Activated CD8-positive, alpha-beta T cell treated with anti-CD3 and anti-CD28 coated beads for 36 hours (primary cell): Measurements from ENCODE around the gene RNPS1. TPM values are rescaled to one million over a fixed set of nuclear protein-coding genes. Genes with fewer than 3 reads are reported as not detected.

Experiments
- ATAC-seq: fragments of 200-7000 bp; cut with Tn5 transposase; one replicate; pipeline ENCODE4 v1.10.0; 2021; ENCODE audit warnings: mild to moderate bottlenecking, moderate library complexity
- CTCF ChIA-PET: fragments of 350-600 bp; sonication (Branson Sonifier 250); formaldehyde crosslinking; loops from one replicate; lab custom pipeline; 2021; ENCODE audit warnings: antibody characterized with exemption; lab: Charles Lee
- POLR2A ChIA-PET: fragments of 350-600 bp; sonication (Branson Sonifier 250); formaldehyde crosslinking; loops from one replicate; lab custom pipeline; 2021; ENCODE audit warnings: antibody characterized with exemption; lab: Charles Lee
- DNase-seq: peaks from one replicate; pipeline ENCODE4 v3.0.0-alpha.2; 2020
- H3K27ac Mint-ChIP-seq: one replicate; pipeline ENCODE4 v1.8.0; 2021; ENCODE audit warnings: mild to moderate bottlenecking, mixed read lengths
- H3K27me3 Mint-ChIP-seq: one replicate; pipeline ENCODE4 v1.8.0; 2021; ENCODE audit warnings: mixed read lengths
- H3K36me3 Mint-ChIP-seq: one replicate; pipeline ENCODE4 v1.8.0; 2021; ENCODE audit warnings: low read depth, mixed read lengths
- H3K4me1 Mint-ChIP-seq: one replicate; pipeline ENCODE4 v1.8.0; 2021; ENCODE audit warnings: low read depth, mixed read lengths
- H3K4me3 Mint-ChIP-seq: one replicate; pipeline ENCODE4 v1.8.0; 2021; ENCODE audit warnings: mild to moderate bottlenecking, moderate library complexity, mixed read lengths
- H3K9me3 Mint-ChIP-seq: one replicate; pipeline ENCODE4 v1.8.0; 2021; ENCODE audit warnings: mixed read lengths
- CTCF ChIP-seq: fragments of 200-600 bp; IDR thresholded peaks from one replicate; pipeline ENCODE4 v1.8.0; 2022; ENCODE audit warnings: antibody characterized with exemption, mild to moderate bottlenecking
- intact Hi-C: fragments of 100-400 bp; cut with micrococcal nuclease; formaldehyde crosslinking; loops from one replicate; pipeline ENCODE4 v1.10.0; 2022
- total RNA-seq, 2 experiments: library from RNA; stranded (reverse); gene quantifications; one replicate each; pipeline ENCODE4 v1.2.3, GENCODE V29; 2021

RNPS1 gene
- total RNA-seq, 2 experiments from 2014 or later, result 334 to 358 TPM

DNA sequence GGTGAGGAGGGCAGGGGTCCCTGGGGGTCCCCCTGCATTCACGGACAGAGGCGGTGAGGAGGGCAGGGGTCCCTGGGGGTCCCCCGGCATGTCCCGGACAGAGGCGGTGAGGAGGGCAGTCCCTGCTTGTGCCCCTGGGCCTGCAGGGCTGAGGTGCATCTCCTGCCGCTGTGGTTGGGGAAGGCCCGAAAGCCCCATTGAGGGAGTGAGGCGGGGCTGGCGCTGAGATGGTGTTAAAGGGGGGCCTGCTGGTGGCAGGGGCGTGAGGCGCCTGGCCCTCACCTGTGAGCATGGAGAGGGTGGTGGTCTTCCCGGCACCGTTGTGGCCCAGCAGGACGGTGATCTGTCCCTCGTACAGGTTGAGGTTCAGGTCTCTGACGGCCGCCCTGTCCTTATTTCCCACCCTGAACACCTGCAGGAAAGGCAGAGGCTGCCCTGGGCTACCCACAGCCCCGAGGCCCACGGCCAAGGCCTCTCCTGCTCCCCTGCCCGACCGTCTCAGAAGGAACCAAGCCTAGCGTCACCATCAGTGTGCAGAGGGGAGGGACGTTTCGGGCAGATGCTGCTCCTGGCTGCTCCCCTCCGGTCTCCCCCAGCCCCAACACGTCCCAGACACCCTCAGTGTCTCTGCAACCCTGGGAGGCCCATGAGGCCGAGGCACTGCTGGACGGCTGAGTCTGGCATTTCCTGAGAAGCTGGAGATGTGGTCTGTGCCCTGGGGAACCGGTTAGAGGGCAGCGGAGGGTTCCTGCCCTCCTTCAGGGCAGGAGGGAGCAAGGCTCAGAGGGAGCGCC, 31.4 kb upstream of the RNPS1 start:
- H3K4me1 Mint-ChIP-seq, result peaks cover 5% of the 10 kb centered on the region
- no peaks in the 10 kb centered on the region for H3K27me3 Mint-ChIP-seq
- H3K4me3 Mint-ChIP-seq, result no peak overlapping the region
- ATAC-seq (no peak), DNase-seq (no peak)
- no peak for TF ChIP-seq CTCF
- H3K27ac Mint-ChIP-seq, result no peak overlapping the region
- no peaks in the 10 kb centered on the region for H3K36me3 Mint-ChIP-seq
- ChIA-PET CTCF (no interaction called here), POLR2A (no interaction called here)
- intact Hi-C loops, result no loop called here
- no peaks in the 10 kb centered on the region for H3K9me3 Mint-ChIP-seq

DNA sequence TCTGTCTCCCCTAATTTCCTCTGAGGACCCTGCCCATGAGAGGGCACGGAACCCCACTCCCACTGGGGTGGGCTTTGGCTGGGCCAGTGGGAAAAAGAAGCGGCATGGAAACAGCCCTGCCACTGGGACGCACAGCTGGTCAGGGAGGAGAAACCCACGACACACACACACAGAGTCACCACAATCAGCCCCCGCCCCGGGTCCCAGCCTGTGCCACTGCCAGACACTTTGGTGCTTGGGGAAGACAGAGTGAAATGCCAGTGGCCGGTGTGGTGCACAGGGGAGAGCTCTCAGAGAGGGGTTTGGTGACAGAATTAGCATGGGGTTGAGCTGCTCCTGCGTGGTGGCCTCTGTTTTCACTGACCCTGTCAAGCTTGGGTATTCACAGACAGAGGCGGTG, 30.7 kb upstream of the RNPS1 start:
- no peak for ATAC-seq
- CTCF ChIA-PET, result no interaction called here
- Mint-ChIP-seq H3K27me3 (no peaks in the 10 kb centered on the region), H3K36me3 (no peaks in the 10 kb centered on the region), H3K27ac (no peak overlapping the region), H3K4me1 (peaks cover 5% of the 10 kb centered on the region), H3K9me3 (no peaks in the 10 kb centered on the region), H3K4me3 (no peak overlapping the region)
- TF ChIP-seq CTCF, result no peak
- intact Hi-C loops, result no loop called here
- POLR2A ChIA-PET, result no interaction called here
- DNase-seq, result no peak

- ChIA-PET CTCF (no interaction called here), POLR2A (no interaction called here)
- Mint-ChIP-seq H3K27me3 (no peaks in the 10 kb centered on the region), H3K4me1 (peaks cover 5% of the 10 kb centered on the region), H3K36me3 (no peaks in the 10 kb centered on the region), H3K9me3 (no peaks in the 10 kb centered on the region), H3K4me3 (no peak overlapping the region), H3K27ac (no peak overlapping the region)
- DNase-seq (no peak), ATAC-seq (no peak)
- intact Hi-C loops, result no loop called here
- TF ChIP-seq CTCF, result no peak
These were observed 29.6 kb upstream of the RNPS1 start for GRCh38 chr16:2297506-2297860.

DNA sequence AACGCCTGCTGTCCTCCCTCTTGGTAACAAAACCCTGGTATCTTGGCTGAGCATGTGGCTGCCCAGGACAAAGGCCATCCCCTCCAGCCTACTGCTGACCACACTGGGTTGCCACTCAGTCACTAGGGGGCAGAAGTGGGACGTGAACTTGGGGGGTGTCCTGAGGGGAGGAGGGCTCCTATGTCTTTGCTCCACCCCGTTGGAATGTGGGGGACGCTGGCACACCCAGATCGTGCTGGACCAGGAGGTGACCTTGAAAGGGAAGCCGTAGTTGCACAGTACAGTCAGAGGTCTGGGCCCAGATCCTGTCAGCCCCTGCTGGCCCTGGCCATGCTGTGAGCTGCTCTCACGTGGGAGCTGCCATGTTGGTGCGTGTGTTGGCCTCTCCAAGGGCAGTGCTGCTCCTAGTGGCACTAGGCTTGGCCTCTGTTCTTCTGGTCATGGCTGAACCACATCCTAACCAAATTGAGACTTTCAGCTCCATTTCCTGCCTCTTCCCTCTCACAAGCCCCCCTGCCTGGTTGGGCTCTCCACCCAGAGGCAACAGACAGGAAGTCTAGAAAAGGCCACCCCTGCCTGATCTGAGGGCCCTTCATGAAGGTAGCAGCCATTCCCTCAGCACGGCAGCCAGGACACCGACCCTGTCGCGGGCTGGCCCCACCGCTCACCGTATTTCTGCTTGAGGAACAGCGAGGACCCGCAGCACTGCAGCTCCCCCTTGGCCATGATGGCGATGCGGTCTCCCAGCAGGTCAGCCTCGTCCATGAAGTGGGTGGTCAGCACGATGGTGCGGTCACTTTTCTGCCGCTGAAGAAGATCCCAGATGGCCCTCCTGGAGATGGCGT, 29.0 kb upstream of the RNPS1 start:
- ATAC-seq, result peak; percentile 69
- intact Hi-C loops, result no loop called here
- CTCF ChIA-PET, result no interaction called here

More for the DNA sequence above, 29.0 kb upstream of the RNPS1 start:
- DNase-seq, result peak; percentile 38
- no peaks in the 10 kb centered on the region for H3K36me3 Mint-ChIP-seq
- peak; percentile 33 for TF ChIP-seq CTCF
- H3K9me3 Mint-ChIP-seq, result no peaks in the 10 kb centered on the region
- H3K27ac Mint-ChIP-seq, result no peak overlapping the region
- POLR2A ChIA-PET, result no interaction called here
- H3K4me1 Mint-ChIP-seq, result peaks cover 5% of the 10 kb centered on the region
- H3K27me3 Mint-ChIP-seq, result no peaks in the 10 kb centered on the region
- H3K4me3 Mint-ChIP-seq, result no peak overlapping the region
